SK-N-SH treated with all-trans-retinoic acid at 6 μM for 48 hours (cell line): ENCODE results near the gene ESF1.

ENCODE experiments used
- ATAC-seq: fragments of 200-7000 bp; cut with Tn5 transposase; 3 replicates; pipeline ENCODE4 v1.9.1; 2020; ENCODE audit warnings: mild to moderate bottlenecking, moderate library complexity
- ARNTL ChIP-seq: fragments of 450-650 bp; formaldehyde crosslinking; IDR thresholded peaks from 2 replicates; pipeline ENCODE4 v1.5.0; 2020; ENCODE audit warnings: low read depth, mild to moderate bottlenecking, moderate library complexity, borderline replicate concordance
- BACH2 ChIP-seq: fragments of 250-450 bp; sonication (Bioruptor Pico); IDR thresholded peaks from 2 replicates; pipeline ENCODE4 v1.9.0; 2021; ENCODE audit warnings: mild to moderate bottlenecking, borderline replicate concordance
- GLIS3 ChIP-seq: fragments of 250-450 bp; sonication (Bioruptor Pico); IDR thresholded peaks from 2 replicates; pipeline ENCODE4 v1.5.0; 2020; ENCODE audit warnings: mild to moderate bottlenecking, moderate library complexity
- ISL1 ChIP-seq: fragments of 250-450 bp; sonication (Bioruptor Pico); IDR thresholded peaks from 2 replicates; pipeline ENCODE4 v2.1.2; 2022; ENCODE audit warnings: mild to moderate bottlenecking, moderate library complexity
- OSR1 ChIP-seq: fragments of 250-450 bp; sonication (Bioruptor Pico); IDR thresholded peaks from 2 replicates; pipeline ENCODE4 v1.8.0; 2022; ENCODE audit warnings: moderate library complexity, mild to moderate bottlenecking, inconsistent platforms
- PPARA ChIP-seq: fragments of 250-450 bp; sonication (Bioruptor Pico); IDR thresholded peaks from 2 replicates; pipeline ENCODE4 v1.5.0; 2020; ENCODE audit warnings: mild to moderate bottlenecking, borderline replicate concordance
- RARB ChIP-seq: fragments of 250-450 bp; sonication (Bioruptor Pico); IDR thresholded peaks from 2 replicates; pipeline ENCODE4 v1.8.0; 2021; ENCODE audit warnings: mild to moderate bottlenecking, moderate library complexity
- SNAI2 ChIP-seq: fragments of 250-450 bp; sonication (Bioruptor Pico); IDR thresholded peaks from 2 replicates; pipeline ENCODE4 v1.5.0; 2020; ENCODE audit warnings: mild to moderate bottlenecking, moderate library complexity
- TSHZ2 ChIP-seq: fragments of 250-450 bp; sonication (Bioruptor Pico); IDR thresholded peaks from 2 replicates; pipeline ENCODE4 v1.5.0; 2020; ENCODE audit warnings: mild to moderate bottlenecking, moderate library complexity
- ZC3H10 ChIP-seq: fragments of 250-450 bp; sonication (Bioruptor Pico); IDR thresholded peaks from 2 replicates; pipeline ENCODE4 v1.5.1; 2021; ENCODE audit warnings: mild to moderate bottlenecking, moderate library complexity
- ZFP3 ChIP-seq: fragments of 250-450 bp; sonication (Bioruptor Pico); IDR thresholded peaks from 2 replicates; pipeline ENCODE4 v1.5.0; 2020; ENCODE audit warnings: mild to moderate bottlenecking, moderate library complexity
- ZFP30 ChIP-seq: fragments of 450-650 bp; formaldehyde crosslinking; IDR thresholded peaks from 2 replicates; pipeline ENCODE4 v1.5.0; 2022; ENCODE audit warnings: mild to moderate bottlenecking, moderate library complexity
- ZNF565 ChIP-seq: fragments of 450-650 bp; formaldehyde crosslinking; conservative IDR thresholded peaks from 2 replicates; pipeline ENCODE4 v1.5.0; 2020; ENCODE audit warnings: low read depth, mild to moderate bottlenecking, moderate library complexity
- ZNF70 ChIP-seq: fragments of 450-650 bp; formaldehyde crosslinking; IDR thresholded peaks from 2 replicates; pipeline ENCODE4 v1.5.0; 2020; ENCODE audit warnings: mild to moderate bottlenecking, moderate library complexity
- ZNF8 ChIP-seq: fragments of 450-650 bp; formaldehyde crosslinking; IDR thresholded peaks from 2 replicates; pipeline ENCODE4 v1.5.0; 2020; ENCODE audit warnings: mild to moderate bottlenecking, moderate library complexity
- TF ChIP-seq, protein P1 (sequence below): fragments of 250-450 bp; sonication (Bioruptor Pico); IDR thresholded peaks from 2 replicates; pipeline ENCODE4 v1.5.1; 2021; ENCODE audit warnings: mild to moderate bottlenecking, moderate library complexity
- TF ChIP-seq, protein P2 (sequence below): fragments of 250-450 bp; sonication (Bioruptor Pico); IDR thresholded peaks from 2 replicates; pipeline ENCODE4 v1.5.1; 2020; ENCODE audit warnings: low read depth, mild to moderate bottlenecking, moderate library complexity
- TF ChIP-seq, protein P3 (sequence below): fragments of 250-450 bp; sonication (Bioruptor Pico); IDR thresholded peaks from 2 replicates; pipeline ENCODE4 v1.8.0; 2020; ENCODE audit warnings: mild to moderate bottlenecking, moderate library complexity, borderline replicate concordance
- TF ChIP-seq, protein P4 (sequence below): fragments of 250-450 bp; sonication (Bioruptor Pico); IDR thresholded peaks from 2 replicates; pipeline ENCODE4 v1.8.0; 2021; ENCODE audit warnings: low read depth, mild to moderate bottlenecking, moderate library complexity, borderline replicate concordance

ESF1 gene

GRCh38 chr20:13814672-13815071, 30.0 kb upstream of the ESF1 start:
- ATAC-seq = no peak

DNA sequence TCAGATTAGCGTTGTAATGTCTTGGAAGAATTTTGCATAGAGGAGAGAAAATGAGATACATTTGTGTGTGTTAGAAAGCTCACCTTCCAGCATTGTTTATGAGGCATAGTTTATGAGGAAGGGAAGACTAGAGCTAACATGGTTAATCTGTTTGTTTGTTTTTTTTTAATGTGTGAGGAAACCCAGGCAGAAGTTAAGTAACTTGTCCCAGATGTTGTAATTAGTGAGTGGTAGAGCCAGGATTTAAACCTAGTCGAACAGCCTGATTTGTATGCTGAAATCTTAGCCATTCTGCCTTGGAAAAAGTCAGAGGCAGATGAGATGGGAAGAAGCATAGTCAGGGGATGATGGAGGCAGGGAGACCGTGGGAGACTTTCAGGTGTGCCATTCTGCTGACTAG, 29.2 kb upstream of the ESF1 start:
- no peak for ATAC-seq
- no peak for TF ChIP-seq OSR1 (CRISPR knock-in tag)
- TF ChIP-seq ZNF70 (CRISPR knock-in tag) = no peak
- no peak for TF ChIP-seq ZNF8
- TF ChIP-seq, protein P1, sequence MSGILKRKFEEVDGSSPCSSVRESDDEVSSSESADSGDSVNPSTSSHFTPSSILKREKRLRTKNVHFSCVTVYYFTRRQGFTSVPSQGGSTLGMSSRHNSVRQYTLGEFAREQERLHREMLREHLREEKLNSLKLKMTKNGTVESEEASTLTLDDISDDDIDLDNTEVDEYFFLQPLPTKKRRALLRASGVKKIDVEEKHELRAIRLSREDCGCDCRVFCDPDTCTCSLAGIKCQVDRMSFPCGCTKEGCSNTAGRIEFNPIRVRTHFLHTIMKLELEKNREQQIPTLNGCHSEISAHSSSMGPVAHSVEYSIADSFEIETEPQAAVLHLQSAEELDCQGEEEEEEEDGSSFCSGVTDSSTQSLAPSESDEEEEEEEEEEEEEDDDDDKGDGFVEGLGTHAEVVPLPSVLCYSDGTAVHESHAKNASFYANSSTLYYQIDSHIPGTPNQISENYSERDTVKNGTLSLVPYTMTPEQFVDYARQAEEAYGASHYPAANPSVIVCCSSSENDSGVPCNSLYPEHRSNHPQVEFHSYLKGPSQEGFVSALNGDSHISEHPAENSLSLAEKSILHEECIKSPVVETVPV (CRISPR knock-in tag) = no peak
- TF ChIP-seq, protein P2, sequence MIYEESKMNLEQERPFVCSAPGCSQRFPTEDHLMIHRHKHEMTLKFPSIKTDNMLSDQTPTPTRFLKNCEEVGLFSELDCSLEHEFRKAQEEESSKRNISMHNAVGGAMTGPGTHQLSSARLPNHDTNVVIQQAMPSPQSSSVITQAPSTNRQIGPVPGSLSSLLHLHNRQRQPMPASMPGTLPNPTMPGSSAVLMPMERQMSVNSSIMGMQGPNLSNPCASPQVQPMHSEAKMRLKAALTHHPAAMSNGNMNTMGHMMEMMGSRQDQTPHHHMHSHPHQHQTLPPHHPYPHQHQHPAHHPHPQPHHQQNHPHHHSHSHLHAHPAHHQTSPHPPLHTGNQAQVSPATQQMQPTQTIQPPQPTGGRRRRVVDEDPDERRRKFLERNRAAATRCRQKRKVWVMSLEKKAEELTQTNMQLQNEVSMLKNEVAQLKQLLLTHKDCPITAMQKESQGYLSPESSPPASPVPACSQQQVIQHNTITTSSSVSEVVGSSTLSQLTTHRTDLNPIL (CRISPR knock-in tag) = no peak
- TF ChIP-seq, protein P3, sequence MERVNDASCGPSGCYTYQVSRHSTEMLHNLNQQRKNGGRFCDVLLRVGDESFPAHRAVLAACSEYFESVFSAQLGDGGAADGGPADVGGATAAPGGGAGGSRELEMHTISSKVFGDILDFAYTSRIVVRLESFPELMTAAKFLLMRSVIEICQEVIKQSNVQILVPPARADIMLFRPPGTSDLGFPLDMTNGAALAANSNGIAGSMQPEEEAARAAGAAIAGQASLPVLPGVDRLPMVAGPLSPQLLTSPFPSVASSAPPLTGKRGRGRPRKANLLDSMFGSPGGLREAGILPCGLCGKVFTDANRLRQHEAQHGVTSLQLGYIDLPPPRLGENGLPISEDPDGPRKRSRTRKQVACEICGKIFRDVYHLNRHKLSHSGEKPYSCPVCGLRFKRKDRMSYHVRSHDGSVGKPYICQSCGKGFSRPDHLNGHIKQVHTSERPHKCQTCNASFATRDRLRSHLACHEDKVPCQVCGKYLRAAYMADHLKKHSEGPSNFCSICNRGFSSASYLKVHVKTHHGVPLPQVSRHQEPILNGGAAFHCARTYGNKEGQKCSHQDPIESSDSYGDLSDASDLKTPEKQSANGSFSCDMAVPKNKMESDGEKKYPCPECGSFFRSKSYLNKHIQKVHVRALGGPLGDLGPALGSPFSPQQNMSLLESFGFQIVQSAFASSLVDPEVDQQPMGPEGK (CRISPR knock-in tag) = no peak
- TF ChIP-seq, protein P4, sequence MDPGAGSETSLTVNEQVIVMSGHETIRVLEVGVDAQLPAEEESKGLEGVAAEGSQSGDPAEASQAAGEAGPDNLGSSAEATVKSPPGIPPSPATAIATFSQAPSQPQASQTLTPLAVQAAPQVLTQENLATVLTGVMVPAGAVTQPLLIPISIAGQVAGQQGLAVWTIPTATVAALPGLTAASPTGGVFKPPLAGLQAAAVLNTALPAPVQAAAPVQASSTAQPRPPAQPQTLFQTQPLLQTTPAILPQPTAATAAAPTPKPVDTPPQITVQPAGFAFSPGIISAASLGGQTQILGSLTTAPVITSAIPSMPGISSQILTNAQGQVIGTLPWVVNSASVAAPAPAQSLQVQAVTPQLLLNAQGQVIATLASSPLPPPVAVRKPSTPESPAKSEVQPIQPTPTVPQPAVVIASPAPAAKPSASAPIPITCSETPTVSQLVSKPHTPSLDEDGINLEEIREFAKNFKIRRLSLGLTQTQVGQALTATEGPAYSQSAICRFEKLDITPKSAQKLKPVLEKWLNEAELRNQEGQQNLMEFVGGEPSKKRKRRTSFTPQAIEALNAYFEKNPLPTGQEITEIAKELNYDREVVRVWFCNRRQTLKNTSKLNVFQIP (CRISPR knock-in tag) = no peak
- no peak for TF ChIP-seq ZFP3
- TF ChIP-seq ZC3H10 (CRISPR knock-in tag) = no peak
- TF ChIP-seq TSHZ2 = no peak
- TF ChIP-seq ZNF565 (CRISPR knock-in tag) = no peak
- no peak for TF ChIP-seq ISL1 (CRISPR knock-in tag)
- TF ChIP-seq ZFP30 (CRISPR knock-in tag) = no peak
- no peak for TF ChIP-seq SNAI2 (CRISPR knock-in tag)

More at GRCh38 chr20:13814672-13815071, 30.0 kb upstream of the ESF1 start:
- no peak for TF ChIP-seq GLIS3
- TF ChIP-seq, protein P1 (CRISPR knock-in tag) = no peak
- TF ChIP-seq ZNF8 = no peak
- TF ChIP-seq, protein P4 (CRISPR knock-in tag) = no peak
- TF ChIP-seq OSR1 (CRISPR knock-in tag) = no peak
- no peak for TF ChIP-seq BACH2 (CRISPR knock-in tag)
- no peak for TF ChIP-seq ZFP3
- no peak for TF ChIP-seq RARB (CRISPR knock-in tag)

DNA sequence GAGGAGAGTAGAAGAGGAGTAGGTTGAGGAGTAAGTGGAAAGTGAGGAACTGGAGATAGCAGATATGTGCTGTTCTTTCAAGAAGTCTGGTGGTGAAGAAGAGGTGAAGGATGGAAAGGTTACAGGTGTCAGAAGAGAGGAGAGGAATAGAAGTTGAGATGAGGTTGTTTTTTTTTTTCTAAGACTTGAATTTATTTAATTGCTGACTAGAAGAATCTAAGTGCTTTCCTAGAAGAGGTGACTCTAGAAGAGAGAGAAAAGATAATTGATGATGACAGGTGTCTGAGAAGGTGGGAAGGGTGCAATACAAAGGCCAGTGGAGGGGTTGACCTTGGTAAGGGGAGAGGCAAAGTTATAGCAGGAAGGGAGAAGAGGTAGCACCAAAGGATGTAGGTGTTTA, 25.7 kb upstream of the ESF1 start:
- no peak for ATAC-seq
- TF ChIP-seq PPARA (CRISPR knock-in tag) = no peak
- TF ChIP-seq ARNTL (CRISPR knock-in tag) = no peak
- TF ChIP-seq RARB (CRISPR knock-in tag) = no peak
- TF ChIP-seq, protein P2 (CRISPR knock-in tag) = no peak
- no peak for TF ChIP-seq ZNF70 (CRISPR knock-in tag)
- no peak for TF ChIP-seq GLIS3
- TF ChIP-seq BACH2 (CRISPR knock-in tag) = no peak
- no peak for TF ChIP-seq TSHZ2
- no peak for TF ChIP-seq SNAI2 (CRISPR knock-in tag)
